Adrenal gland (tissue), 5 donors: ENCODE results near the gene DNAJC3.

Experiments
- POLR2A ChIP-seq, 2 donors: fragments of 450-650 bp; IDR thresholded peaks; one replicate each; pipeline ENCODE4 v1.6.1; 2017; ENCODE audit warnings: antibody characterized with exemption in 2 of 2, mild to moderate bottlenecking in 2 of 2, moderate library complexity in 1 of 2
- TF ChIP-seq, protein P1 (sequence below), 6 experiments: fragments of 450-650 bp in 4 of 6; fragments of 200-600 bp in 2 of 6; sonication (generic) in 1 of 6; IDR thresholded peaks; 1 replicate in 5 of 6; 2 replicates in 1 of 6; pipeline versions ENCODE4 v1.5.1 to v1.8.0; 2016 to 2021; ENCODE audit warnings: antibody characterized with exemption in 6 of 6, mild to moderate bottlenecking in 2 of 6, moderate library complexity in 1 of 6
- donor health status: DM: no; HTN: no; CAD: no.

GRCh38 chr13:95763601-95764000 lies 86.7 kb downstream of the DNAJC3 start:
- TF ChIP-seq, protein P1, sequence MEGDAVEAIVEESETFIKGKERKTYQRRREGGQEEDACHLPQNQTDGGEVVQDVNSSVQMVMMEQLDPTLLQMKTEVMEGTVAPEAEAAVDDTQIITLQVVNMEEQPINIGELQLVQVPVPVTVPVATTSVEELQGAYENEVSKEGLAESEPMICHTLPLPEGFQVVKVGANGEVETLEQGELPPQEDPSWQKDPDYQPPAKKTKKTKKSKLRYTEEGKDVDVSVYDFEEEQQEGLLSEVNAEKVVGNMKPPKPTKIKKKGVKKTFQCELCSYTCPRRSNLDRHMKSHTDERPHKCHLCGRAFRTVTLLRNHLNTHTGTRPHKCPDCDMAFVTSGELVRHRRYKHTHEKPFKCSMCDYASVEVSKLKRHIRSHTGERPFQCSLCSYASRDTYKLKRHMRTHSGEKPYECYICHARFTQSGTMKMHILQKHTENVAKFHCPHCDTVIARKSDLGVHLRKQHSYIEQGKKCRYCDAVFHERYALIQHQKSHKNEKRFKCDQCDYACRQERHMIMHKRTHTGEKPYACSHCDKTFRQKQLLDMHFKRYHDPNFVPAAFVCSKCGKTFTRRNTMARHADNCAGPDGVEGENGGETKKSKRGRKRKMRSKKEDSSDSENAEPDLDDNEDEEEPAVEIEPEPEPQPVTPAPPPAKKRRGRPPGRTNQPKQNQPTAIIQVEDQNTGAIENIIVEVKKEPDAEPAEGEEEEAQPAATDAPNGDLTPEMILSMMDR (IDR thresholded peaks at IDR 0.05), result no peak
- no peak for TF ChIP-seq POLR2A (IDR thresholded peaks at IDR 0.05)
